Glutamatergic neuron (in vitro differentiated cells): ENCODE data around the gene SMYD2. TPM values are rescaled to one million over a fixed set of nuclear protein-coding genes. Genes with fewer than 3 reads are reported as not detected.

ENCODE experiments used
- DNase-seq: peaks from one replicate; pipeline ENCODE4 v3.0.0; 2022
- H3K27ac Mint-ChIP-seq: one replicate; pipeline ENCODE4 v1.8.0; 2020; ENCODE audit warnings: mild to moderate bottlenecking, mixed read lengths, inconsistent platforms; ENCODE audit not compliant: unreplicated experiment
- H3K27me3 Mint-ChIP-seq: one replicate; pipeline ENCODE4 v1.8.0; 2020; ENCODE audit warnings: mild to moderate bottlenecking, moderate library complexity, mixed read lengths, inconsistent platforms; ENCODE audit not compliant: unreplicated experiment
- H3K36me3 Mint-ChIP-seq: one replicate; pipeline ENCODE4 v1.8.0; 2020; ENCODE audit warnings: mild to moderate bottlenecking, mixed read lengths, inconsistent platforms; ENCODE audit not compliant: unreplicated experiment
- H3K4me1 Mint-ChIP-seq: one replicate; pipeline ENCODE4 v1.8.0; 2020; ENCODE audit warnings: mild to moderate bottlenecking, low read depth, mixed read lengths, inconsistent platforms; ENCODE audit not compliant: unreplicated experiment
- H3K4me3 Mint-ChIP-seq: one replicate; pipeline ENCODE4 v1.8.0; 2020; ENCODE audit warnings: mild to moderate bottlenecking, mixed read lengths, inconsistent platforms; ENCODE audit not compliant: unreplicated experiment
- H3K9me3 Mint-ChIP-seq: one replicate; pipeline ENCODE4 v1.8.0; 2020; ENCODE audit warnings: mild to moderate bottlenecking, moderate library complexity, mixed read lengths, inconsistent platforms; ENCODE audit not compliant: unreplicated experiment
- total RNA-seq: library from RNA; stranded (reverse); fragmentation: NEBNext Ultra II Directional; extraction: Animal tissue kit (Norgen Biotek cat#: 25700); gene quantifications from one replicate; pipeline ENCODE4 v1.2.1, GENCODE V29; 2021; ENCODE audit not compliant: unreplicated experiment
- TF ChIP-seq, protein P1 (sequence below): fragments of 200-600 bp; sonication (generic); IDR thresholded peaks from one replicate; pipeline ENCODE4 v1.5.0; 2021; ENCODE audit not compliant: partially characterized antibody, unreplicated experiment

The SMYD2 gene
- total RNA-seq, 1 donor from 2014 or later, result 26.0 TPM

DNA sequence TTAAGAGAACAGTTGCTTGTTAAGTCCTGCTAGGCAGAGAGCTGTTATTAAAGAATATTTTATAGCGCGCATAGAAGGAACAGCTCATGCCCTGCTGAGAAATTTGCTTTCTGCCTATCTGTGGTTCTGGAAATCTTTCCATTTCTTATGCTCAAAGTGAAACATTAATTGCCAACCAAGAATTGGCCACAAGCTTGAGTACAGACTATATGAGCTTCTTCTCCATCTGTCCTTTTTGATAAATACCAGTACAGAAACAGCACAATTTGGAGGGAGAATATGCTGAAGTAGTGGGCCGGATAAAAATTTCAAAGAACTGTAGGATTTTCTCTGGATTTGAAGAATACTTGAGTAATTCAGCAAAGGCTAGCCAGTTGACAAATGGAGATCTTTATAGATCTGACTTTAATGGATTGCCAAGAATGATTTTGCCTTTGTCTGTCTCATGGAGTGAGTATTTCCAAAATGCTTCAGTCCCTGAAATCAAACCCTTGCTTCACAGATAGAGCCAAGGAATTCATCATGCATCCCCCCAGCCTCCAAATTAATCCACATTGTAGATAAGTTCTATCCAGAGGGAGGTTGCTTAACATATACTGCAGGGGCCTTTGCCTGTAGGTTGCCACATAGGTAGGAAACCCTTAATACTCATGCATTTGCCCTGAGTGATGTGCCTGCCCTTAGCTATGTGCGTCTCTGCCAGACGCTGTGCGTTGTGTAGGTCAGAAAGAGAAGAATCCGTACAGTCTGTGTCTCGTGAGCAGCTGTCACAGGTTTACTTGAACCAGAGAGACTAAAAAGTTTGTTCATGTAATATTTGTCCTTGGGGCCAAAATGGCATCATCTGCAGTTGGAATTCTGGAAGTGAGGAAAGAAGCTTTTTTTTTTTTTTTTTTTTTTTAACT lies 44.2 kb downstream of the SMYD2 start:
- H3K27ac Mint-ChIP-seq, result no peak overlapping the region
- H3K4me3 Mint-ChIP-seq, result no peak overlapping the region
- H3K4me1 Mint-ChIP-seq, result peaks cover 6% of the 10 kb centered on the region
- DNase-seq, result no peak
- TF ChIP-seq, protein P1, sequence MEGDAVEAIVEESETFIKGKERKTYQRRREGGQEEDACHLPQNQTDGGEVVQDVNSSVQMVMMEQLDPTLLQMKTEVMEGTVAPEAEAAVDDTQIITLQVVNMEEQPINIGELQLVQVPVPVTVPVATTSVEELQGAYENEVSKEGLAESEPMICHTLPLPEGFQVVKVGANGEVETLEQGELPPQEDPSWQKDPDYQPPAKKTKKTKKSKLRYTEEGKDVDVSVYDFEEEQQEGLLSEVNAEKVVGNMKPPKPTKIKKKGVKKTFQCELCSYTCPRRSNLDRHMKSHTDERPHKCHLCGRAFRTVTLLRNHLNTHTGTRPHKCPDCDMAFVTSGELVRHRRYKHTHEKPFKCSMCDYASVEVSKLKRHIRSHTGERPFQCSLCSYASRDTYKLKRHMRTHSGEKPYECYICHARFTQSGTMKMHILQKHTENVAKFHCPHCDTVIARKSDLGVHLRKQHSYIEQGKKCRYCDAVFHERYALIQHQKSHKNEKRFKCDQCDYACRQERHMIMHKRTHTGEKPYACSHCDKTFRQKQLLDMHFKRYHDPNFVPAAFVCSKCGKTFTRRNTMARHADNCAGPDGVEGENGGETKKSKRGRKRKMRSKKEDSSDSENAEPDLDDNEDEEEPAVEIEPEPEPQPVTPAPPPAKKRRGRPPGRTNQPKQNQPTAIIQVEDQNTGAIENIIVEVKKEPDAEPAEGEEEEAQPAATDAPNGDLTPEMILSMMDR, result no peak
- peaks cover 2% of the 10 kb centered on the region for H3K9me3 Mint-ChIP-seq
- H3K36me3 Mint-ChIP-seq, result no peaks in the 10 kb centered on the region
- no peaks in the 10 kb centered on the region for H3K27me3 Mint-ChIP-seq

DNA sequence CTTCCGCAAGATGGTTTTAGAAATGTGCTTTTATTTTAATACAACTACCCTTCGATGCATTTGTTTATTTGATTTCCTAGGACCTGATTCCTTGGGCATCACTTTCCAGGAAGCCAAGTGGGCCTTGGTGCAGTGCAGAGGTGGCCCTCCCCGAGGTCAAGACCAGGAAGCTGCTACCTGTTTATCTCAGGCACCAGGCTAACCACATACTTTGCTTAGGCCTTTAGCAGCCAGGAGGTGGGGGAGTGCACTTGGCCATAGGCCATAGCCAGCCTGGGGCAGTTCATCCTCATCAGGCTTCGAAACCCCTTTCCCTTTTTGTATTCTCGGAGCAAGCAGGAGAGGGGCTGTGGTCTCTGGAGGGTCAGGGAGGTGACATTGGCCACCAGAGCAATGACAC lies 45.4 kb downstream of the SMYD2 start:
- peaks cover 2% of the 10 kb centered on the region for H3K9me3 Mint-ChIP-seq
- DNase-seq, result no peak
- H3K4me3 Mint-ChIP-seq, result no peak overlapping the region
- TF ChIP-seq, protein P1, result no peak
- no peaks in the 10 kb centered on the region for H3K27me3 Mint-ChIP-seq
- peaks cover 6% of the 10 kb centered on the region for H3K4me1 Mint-ChIP-seq
- H3K27ac Mint-ChIP-seq, result no peak overlapping the region
- H3K36me3 Mint-ChIP-seq, result no peaks in the 10 kb centered on the region

DNA sequence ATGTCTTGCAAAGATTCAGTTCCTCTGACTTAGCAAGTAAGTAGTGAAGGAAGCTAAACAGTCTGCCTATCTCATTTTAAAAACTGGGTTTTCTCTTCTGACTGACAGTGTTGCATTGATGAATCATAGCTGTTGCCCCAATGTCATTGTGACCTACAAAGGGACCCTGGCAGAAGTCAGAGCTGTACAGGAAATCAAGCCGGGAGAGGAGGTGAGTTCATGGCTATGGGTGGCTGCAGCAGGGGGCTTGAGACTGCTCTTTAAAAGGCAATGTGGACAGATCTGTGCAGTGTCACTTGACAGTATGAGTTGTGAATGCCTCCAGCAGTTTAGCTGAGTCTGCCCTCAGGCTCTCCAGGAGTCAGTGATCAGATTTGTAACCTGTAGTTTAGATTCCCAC lies 46.6 kb downstream of the SMYD2 start:
- Mint-ChIP-seq H3K9me3 (no peaks in the 10 kb centered on the region), H3K36me3 (no peaks in the 10 kb centered on the region), H3K27ac (no peak overlapping the region), H3K4me3 (no peak overlapping the region), H3K4me1 (no peaks in the 10 kb centered on the region), H3K27me3 (no peaks in the 10 kb centered on the region)
- no peak for DNase-seq
- TF ChIP-seq, protein P1, result no peak

DNA sequence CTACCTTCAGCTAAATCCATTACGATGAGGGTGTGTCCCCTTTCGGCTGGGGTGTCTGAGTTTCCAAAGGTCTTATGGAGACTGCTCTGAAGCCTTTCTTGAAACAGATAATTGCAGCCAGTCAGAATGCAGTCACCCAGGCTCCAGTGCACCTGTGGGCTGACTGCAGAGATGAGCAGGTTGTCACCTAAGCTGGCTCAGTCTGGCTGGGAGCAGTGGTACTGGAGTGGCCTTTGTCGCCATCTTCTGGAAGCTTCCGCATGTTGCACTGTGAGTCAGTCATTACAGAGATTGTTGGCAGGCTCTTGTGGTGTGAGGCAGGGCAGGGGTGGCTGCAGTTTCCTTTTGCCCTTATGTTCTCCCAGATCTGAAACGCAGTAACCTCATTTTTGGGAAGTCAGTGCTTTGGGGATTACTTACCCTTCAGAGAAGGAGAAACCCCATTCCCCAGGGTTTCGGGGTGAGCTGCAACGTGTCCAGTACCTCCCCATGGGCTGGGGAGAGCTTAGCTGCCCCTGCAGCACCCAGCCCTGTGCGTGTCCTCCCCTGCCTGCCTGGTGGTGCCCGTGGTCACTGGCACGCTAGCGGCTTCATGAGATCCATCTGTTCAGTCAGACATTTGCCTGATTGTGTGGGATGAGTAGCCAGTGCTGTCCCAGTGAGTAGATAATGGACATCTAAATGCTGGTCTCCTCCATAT lies 48.0 kb downstream of the SMYD2 start:
- H3K27ac Mint-ChIP-seq, result no peak overlapping the region
- no peaks in the 10 kb centered on the region for H3K27me3 Mint-ChIP-seq
- no peak overlapping the region for H3K4me3 Mint-ChIP-seq
- DNase-seq, result peak; percentile 82
- TF ChIP-seq, protein P1, result peak; percentile 80
- peaks cover 4% of the 10 kb centered on the region for H3K4me1 Mint-ChIP-seq
- H3K36me3 Mint-ChIP-seq, result no peaks in the 10 kb centered on the region
- H3K9me3 Mint-ChIP-seq, result no peaks in the 10 kb centered on the region
